Liver (tissue), 9 donors: Measurements from ENCODE around the gene BBS5. TPM values are rescaled to one million over a fixed set of nuclear protein-coding genes. Genes with fewer than 3 reads are reported as not detected.

ENCODE experiments used
- DNase-seq: peaks from one replicate; pipeline ENCODE4 v3.0.0-alpha.2; 2017; ENCODE audit warnings: low spot score
- H3K27ac ChIP-seq, 2 donors: one replicate each; pipeline ENCODE4 v1.7.0; 2013; ENCODE audit warnings: inconsistent platforms in 2 of 2, low read length in 2 of 2, control low read depth in 1 of 2, low read depth in 1 of 2, mild to moderate bottlenecking in 1 of 2
- H3K27me3 ChIP-seq, 4 donors: one replicate each; pipeline versions ENCODE4 v1.6.1 to v1.7.0; 2013; ENCODE audit warnings: low read length in 3 of 4, inconsistent platforms in 1 of 4, mild to moderate bottlenecking in 1 of 4, moderate library complexity in 1 of 4; ENCODE audit not compliant: control insufficient read depth in 4 of 4, insufficient read depth in 4 of 4
- H3K36me3 ChIP-seq, 4 donors: one replicate each; pipeline versions ENCODE4 v1.6.1 to v1.7.0; 2013; ENCODE audit warnings: low read length in 3 of 4, mild to moderate bottlenecking in 3 of 4, low read depth in 1 of 4, moderate library complexity in 1 of 4; ENCODE audit not compliant: control insufficient read depth in 4 of 4, insufficient read depth in 3 of 4
- H3K4me1 ChIP-seq, 4 donors: one replicate each; pipeline versions ENCODE4 v1.6.1 to v1.7.0; 2013; ENCODE audit warnings: low read length in 3 of 4, mild to moderate bottlenecking in 3 of 4, moderate library complexity in 1 of 4; ENCODE audit not compliant: control insufficient read depth in 4 of 4, insufficient read depth in 4 of 4
- H3K4me3 ChIP-seq, 3 donors: one replicate each; pipeline versions ENCODE4 v1.6.1 to v1.7.0; 2013; ENCODE audit warnings: low read length in 3 of 3, control low read depth in 1 of 3, low read depth in 1 of 3, mild to moderate bottlenecking in 1 of 3
- H3K9ac ChIP-seq, 2 donors: one replicate each; pipeline ENCODE4 v1.7.0; 2013; ENCODE audit warnings: low read length in 2 of 2, mild to moderate bottlenecking in 2 of 2, moderate library complexity in 2 of 2, control low read depth in 1 of 2, low read depth in 1 of 2
- H3K9me3 ChIP-seq, 4 donors: one replicate each; pipeline versions ENCODE4 v1.6.1 to v1.7.0; 2013; ENCODE audit warnings: low read length in 3 of 4; ENCODE audit not compliant: control insufficient read depth in 4 of 4
- EGR1 ChIP-seq, 2 donors: IDR thresholded peaks; 2 replicates each; pipeline ENCODE4 v1.6.1; 2016 to 2018; ENCODE audit warnings: antibody characterized with exemption in 2 of 2, low read depth in 2 of 2
- FOXA2 ChIP-seq: IDR thresholded peaks from 2 replicates; pipeline ENCODE4 v1.6.1; 2016; ENCODE audit warnings: antibody characterized with exemption
- GABPA ChIP-seq, 2 donors: IDR thresholded peaks in 1 of 2; conservative IDR thresholded peaks in 1 of 2; 2 replicates each; pipeline ENCODE4 v1.6.1; 2016; ENCODE audit warnings: antibody characterized with exemption in 2 of 2, mild to moderate bottlenecking in 1 of 2, moderate library complexity in 1 of 2
- HNF4G ChIP-seq: IDR thresholded peaks from 2 replicates; pipeline ENCODE4 v1.6.1; 2016; ENCODE audit warnings: antibody characterized with exemption
- JUND ChIP-seq, 2 donors: IDR thresholded peaks; 2 replicates each; pipeline ENCODE4 v1.6.1; 2016; ENCODE audit warnings: antibody characterized with exemption in 2 of 2
- RAD21 ChIP-seq, 2 donors: IDR thresholded peaks; 2 replicates each; pipeline ENCODE4 v1.6.1; 2016; ENCODE audit warnings: antibody characterized with exemption in 2 of 2, mild to moderate bottlenecking in 2 of 2
- RXRA ChIP-seq, 2 donors: IDR thresholded peaks; 2 replicates each; pipeline ENCODE4 v1.6.1; 2017 to 2018; ENCODE audit warnings: antibody characterized with exemption in 2 of 2, mild to moderate bottlenecking in 1 of 2
- SP1 ChIP-seq: IDR thresholded peaks from 2 replicates; pipeline ENCODE4 v1.6.1; 2018; ENCODE audit warnings: antibody characterized with exemption, mild to moderate bottlenecking
- TAF1 ChIP-seq: conservative IDR thresholded peaks from 2 replicates; pipeline ENCODE4 v1.6.1; 2016; ENCODE audit warnings: antibody characterized with exemption, mild to moderate bottlenecking
- WGBS: extraction: QIAGEN DNeasy Blood & Tissue Kit; methylation state at CpG from one replicate; pipeline ENCODE4 v1.1.7; 2013; 5-methylcytosine and 5-hydroxymethylcytosine counted together
- polyA plus RNA-seq, 2 donors: library from polyadenylated mRNA; stranded (reverse) in 1 of 2; unstranded in 1 of 2; fragments of 200-250 nt in 1 of 2; fragments of >200 nt in 1 of 2; fragmentation: Nextera tagmentation in 1 of 2; extraction: Ambion mirVana in 1 of 2; gene quantifications; one replicate each; pipeline versions ENCODE4 v1.2.1 to v1.2.3, GENCODE V29; 2013 to 2015
- total RNA-seq, 2 donors: library from RNA; depleted of rRNA; stranded (reverse); fragments of >200 nt; gene quantifications; one replicate each; pipeline ENCODE4 v1.2.3, GENCODE V29; 2014
- TF ChIP-seq, protein P1 (sequence below): IDR thresholded peaks from 2 replicates; pipeline ENCODE4 v1.6.1; 2016; ENCODE audit warnings: antibody characterized with exemption
- TF ChIP-seq, protein P2 (sequence below): fragments of 150-350 bp; IDR thresholded peaks from 2 replicates; pipeline ENCODE4 v1.5.1; 2017; ENCODE audit warnings: improper control_type of control experiment, low read depth, low read length; ENCODE audit not compliant: missing input control
- TF ChIP-seq, protein P3 (sequence below): IDR thresholded peaks from 2 replicates; pipeline ENCODE4 v1.6.1; 2016; ENCODE audit warnings: antibody characterized with exemption, mild to moderate bottlenecking
- TF ChIP-seq, protein P4 (sequence below): IDR thresholded peaks from 2 replicates; pipeline ENCODE4 v1.6.1; 2016; ENCODE audit warnings: antibody characterized with exemption
- donor health status: healthy.
- donor health status: healthy.
- donor health status: healthy.
- donor health status: healthy.
- donor health status: healthy.

Gene BBS5
- total and polyA plus RNA-seq, 4 donors, result 1.7 to 2.5 (median 2.1) TPM

DNA sequence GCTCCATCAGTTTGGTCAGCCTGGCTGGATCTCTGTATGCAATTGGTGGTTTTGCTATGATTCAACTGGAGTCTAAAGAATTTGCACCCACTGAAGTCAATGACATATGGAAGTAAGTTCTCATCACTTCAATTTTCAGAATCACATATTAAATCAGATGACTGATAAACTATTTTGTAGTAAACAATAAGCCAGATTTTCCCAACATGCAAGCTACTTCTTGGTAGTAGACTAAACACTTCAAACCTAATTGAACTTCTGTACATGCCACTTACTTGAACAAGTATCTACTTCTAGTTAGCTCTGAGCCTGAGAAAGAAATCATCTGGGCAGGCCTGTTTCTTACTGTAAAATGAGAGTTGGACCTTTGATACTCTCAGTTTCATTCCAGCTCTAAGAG is 41.6 kb downstream of the BBS5 start:
- TF ChIP-seq, protein P1, sequence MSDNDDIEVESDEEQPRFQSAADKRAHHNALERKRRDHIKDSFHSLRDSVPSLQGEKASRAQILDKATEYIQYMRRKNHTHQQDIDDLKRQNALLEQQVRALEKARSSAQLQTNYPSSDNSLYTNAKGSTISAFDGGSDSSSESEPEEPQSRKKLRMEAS, result no peak
- DNase-seq, result no peak
- no peak overlapping the region for H3K4me3 ChIP-seq
- no peak overlapping the region for H3K27ac ChIP-seq
- no peaks in the 10 kb centered on the region for H3K36me3 ChIP-seq
- no peak overlapping the region for H3K9ac ChIP-seq
- H3K9me3 ChIP-seq, result no peaks in the 10 kb centered on the region
- no peaks in the 10 kb centered on the region for H3K4me1 ChIP-seq
- no peaks in the 10 kb centered on the region for H3K27me3 ChIP-seq

DNA sequence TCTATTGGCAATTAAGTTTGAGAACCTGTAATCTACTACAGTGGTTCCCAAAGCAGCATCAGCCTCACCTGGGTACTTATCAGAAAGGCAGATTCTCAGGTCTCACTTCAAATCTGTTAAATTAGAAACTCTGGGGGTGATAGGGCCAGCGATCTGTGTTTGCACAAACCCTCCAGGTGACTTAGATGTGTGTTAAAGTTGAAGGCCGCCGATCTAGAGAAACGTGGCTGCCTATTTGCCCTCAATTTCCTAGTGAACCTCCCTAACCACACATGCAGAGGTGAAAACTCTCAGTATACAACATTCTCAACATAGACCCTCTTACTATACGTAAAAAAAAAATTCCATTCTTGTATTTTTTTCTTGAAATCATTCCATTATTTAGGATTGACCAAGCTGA is 44.4 kb downstream of the BBS5 start:
- no peak for DNase-seq
- H3K4me1 ChIP-seq, result no peaks in the 10 kb centered on the region

DNA sequence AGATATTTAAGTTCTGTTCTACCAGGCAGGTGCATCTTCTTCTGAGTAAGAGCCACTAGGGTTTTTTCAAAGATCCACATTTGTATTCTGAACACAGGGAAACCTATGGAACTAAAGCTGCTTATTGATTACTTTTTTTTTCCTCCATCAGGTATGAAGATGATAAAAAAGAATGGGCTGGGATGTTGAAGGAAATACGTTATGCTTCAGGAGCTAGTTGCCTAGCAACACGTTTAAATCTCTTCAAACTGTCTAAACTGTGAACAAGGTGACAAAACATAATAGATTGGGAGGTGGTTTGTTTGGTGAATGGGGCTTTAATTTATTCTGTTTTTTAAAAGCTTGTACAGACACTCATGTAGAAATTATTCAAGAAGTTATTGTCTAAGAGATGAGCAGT is 46.1 kb downstream of the BBS5 start:
- H3K27ac ChIP-seq, result no peak overlapping the region
- no peak overlapping the region for H3K4me3 ChIP-seq
- no peak for TF ChIP-seq RAD21 (IDR thresholded peaks at IDR 0.05)
- no peak for TF ChIP-seq GABPA (IDR thresholded peaks at IDR 0.05 in 1 of 2, conservative IDR thresholded peaks at IDR 0.05 in 1 of 2)
- TF ChIP-seq, protein P2, sequence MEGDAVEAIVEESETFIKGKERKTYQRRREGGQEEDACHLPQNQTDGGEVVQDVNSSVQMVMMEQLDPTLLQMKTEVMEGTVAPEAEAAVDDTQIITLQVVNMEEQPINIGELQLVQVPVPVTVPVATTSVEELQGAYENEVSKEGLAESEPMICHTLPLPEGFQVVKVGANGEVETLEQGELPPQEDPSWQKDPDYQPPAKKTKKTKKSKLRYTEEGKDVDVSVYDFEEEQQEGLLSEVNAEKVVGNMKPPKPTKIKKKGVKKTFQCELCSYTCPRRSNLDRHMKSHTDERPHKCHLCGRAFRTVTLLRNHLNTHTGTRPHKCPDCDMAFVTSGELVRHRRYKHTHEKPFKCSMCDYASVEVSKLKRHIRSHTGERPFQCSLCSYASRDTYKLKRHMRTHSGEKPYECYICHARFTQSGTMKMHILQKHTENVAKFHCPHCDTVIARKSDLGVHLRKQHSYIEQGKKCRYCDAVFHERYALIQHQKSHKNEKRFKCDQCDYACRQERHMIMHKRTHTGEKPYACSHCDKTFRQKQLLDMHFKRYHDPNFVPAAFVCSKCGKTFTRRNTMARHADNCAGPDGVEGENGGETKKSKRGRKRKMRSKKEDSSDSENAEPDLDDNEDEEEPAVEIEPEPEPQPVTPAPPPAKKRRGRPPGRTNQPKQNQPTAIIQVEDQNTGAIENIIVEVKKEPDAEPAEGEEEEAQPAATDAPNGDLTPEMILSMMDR, result no peak
- TF ChIP-seq, protein P3, sequence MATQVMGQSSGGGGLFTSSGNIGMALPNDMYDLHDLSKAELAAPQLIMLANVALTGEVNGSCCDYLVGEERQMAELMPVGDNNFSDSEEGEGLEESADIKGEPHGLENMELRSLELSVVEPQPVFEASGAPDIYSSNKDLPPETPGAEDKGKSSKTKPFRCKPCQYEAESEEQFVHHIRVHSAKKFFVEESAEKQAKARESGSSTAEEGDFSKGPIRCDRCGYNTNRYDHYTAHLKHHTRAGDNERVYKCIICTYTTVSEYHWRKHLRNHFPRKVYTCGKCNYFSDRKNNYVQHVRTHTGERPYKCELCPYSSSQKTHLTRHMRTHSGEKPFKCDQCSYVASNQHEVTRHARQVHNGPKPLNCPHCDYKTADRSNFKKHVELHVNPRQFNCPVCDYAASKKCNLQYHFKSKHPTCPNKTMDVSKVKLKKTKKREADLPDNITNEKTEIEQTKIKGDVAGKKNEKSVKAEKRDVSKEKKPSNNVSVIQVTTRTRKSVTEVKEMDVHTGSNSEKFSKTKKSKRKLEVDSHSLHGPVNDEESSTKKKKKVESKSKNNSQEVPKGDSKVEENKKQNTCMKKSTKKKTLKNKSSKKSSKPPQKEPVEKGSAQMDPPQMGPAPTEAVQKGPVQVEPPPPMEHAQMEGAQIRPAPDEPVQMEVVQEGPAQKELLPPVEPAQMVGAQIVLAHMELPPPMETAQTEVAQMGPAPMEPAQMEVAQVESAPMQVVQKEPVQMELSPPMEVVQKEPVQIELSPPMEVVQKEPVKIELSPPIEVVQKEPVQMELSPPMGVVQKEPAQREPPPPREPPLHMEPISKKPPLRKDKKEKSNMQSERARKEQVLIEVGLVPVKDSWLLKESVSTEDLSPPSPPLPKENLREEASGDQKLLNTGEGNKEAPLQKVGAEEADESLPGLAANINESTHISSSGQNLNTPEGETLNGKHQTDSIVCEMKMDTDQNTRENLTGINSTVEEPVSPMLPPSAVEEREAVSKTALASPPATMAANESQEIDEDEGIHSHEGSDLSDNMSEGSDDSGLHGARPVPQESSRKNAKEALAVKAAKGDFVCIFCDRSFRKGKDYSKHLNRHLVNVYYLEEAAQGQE, result no peak
- TF ChIP-seq HNF4G, result no peak
- TF ChIP-seq, protein P1, result no peak
- no peak for TF ChIP-seq JUND (IDR thresholded peaks at IDR 0.05)
- TF ChIP-seq FOXA2, result no peak
- TF ChIP-seq TAF1, result no peak
- no peak for TF ChIP-seq EGR1 (IDR thresholded peaks at IDR 0.05; ENCODE audit: low read depth in 2 of 2)
- H3K27me3 ChIP-seq, result no peaks in the 10 kb centered on the region
- H3K9ac ChIP-seq, result no peak overlapping the region
- 89% methylated on average over 2 of the region's 2 CpGs for WGBS
- no peaks in the 10 kb centered on the region for H3K9me3 ChIP-seq
- peaks cover 0 to 7% (median 1%) of the 10 kb centered on the region in 4 donors for H3K36me3 ChIP-seq
- no peaks in the 10 kb centered on the region for H3K4me1 ChIP-seq
- DNase-seq, result no peak

More for the DNA sequence above, 44.4 kb downstream of the BBS5 start:
- Histone ChIP-seq H3K36me3 (no peaks in the 10 kb centered on the region), H3K27ac (no peak overlapping the region), H3K27me3 (no peaks in the 10 kb centered on the region), H3K9me3 (no peaks in the 10 kb centered on the region), H3K4me3 (no peak overlapping the region), H3K9ac (no peak overlapping the region)
- 40% methylated on average over 5 of the region's 5 CpGs for WGBS
- TF ChIP-seq, protein P4, sequence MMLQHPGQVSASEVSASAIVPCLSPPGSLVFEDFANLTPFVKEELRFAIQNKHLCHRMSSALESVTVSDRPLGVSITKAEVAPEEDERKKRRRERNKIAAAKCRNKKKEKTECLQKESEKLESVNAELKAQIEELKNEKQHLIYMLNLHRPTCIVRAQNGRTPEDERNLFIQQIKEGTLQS, result no peak
- TF ChIP-seq RXRA (IDR thresholded peaks at IDR 0.05), result peak; percentile 32 to 56
- TF ChIP-seq SP1, result no peak
